ENCODE measurements around the gene ISCA2.
"Not testable (repeated sequence)": the region's sequence is repeated elsewhere in the genome, so short reads cannot be mapped to it uniquely, and the experiment has no call there.

The ISCA2 gene

DNA sequence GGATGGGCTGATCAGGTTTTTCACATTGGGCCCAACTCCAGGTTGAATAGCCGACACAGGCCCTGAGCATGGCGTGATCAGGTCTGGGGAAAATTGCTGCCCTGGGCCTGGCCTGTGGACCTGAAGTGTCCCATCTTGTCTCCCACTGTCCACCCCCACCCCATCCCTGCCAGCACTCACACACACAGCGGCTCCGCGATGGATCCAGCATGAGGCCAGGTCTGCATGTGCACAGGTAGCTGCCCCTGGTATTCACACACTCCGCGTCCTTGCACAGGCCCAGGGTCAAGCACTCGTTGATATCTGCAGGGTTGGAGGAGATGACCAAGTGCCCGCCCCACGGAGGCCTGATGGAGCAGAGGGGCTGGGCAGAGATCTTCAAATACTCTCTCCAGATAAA is 38.7 kb downstream of the ISCA2 start:
- no peaks in the 10 kb centered on the region for H3K27me3 ChIP-seq (ENCODE audit: control insufficient read depth in 1 of 2, insufficient read depth in 1 of 2, low read length in 2 of 2)
- H4K8ac ChIP-seq (ENCODE audit: low read length) = no peak overlapping the region
- H2BK5ac ChIP-seq (ENCODE audit: low read depth, low read length, poor library complexity, severe bottlenecking) = no peak overlapping the region
- no peak overlapping the region for H3K18ac ChIP-seq (ENCODE audit: low read depth in 1 of 2, low read length in 2 of 2)
- no peak overlapping the region for H2BK15ac ChIP-seq (ENCODE audit: low read depth, poor library complexity, severe bottlenecking)
- no peak overlapping the region for H3K4ac ChIP-seq (ENCODE audit: low read depth in 1 of 2, low read length in 2 of 2)
- H3K23ac ChIP-seq (ENCODE audit: low read length in 2 of 2) = peak overlapping the region in 1 of 2 experiments; percentile 3
- H3K36me3 ChIP-seq (ENCODE audit: control insufficient read depth in 1 of 2, insufficient read depth in 2 of 2, low read depth in 1 of 2, low read length in 2 of 2) = peaks cover 85 to 93% of the 10 kb centered on the region in 2 experiments
- H3K27ac ChIP-seq (ENCODE audit: low read length, poor library complexity, severe bottlenecking) = no peak overlapping the region
- H3K9ac ChIP-seq (ENCODE audit: low read length) = peak overlapping the region; percentile 85
- peaks cover 9% of the 10 kb centered on the region for H3K79me1 ChIP-seq (replicated peaks; ENCODE audit: low read length, poor library complexity, severe bottlenecking)
- no peak overlapping the region for H3K4me2 ChIP-seq (ENCODE audit: low read length, poor library complexity, severe bottlenecking)
- no peaks in the 10 kb centered on the region for H3K9me3 ChIP-seq (ENCODE audit: control insufficient read depth, low read length)
- no peak overlapping the region for H3K14ac ChIP-seq (ENCODE audit: low read length in 2 of 2)
- 98% methylated on average over 8 of the region's 10 CpGs for WGBS
- H3K4me3 ChIP-seq (ENCODE audit: insufficient read depth in 1 of 2, low read depth in 1 of 2, low read length in 2 of 2) = no peak overlapping the region
- H2BK120ac ChIP-seq (ENCODE audit: low read depth, low read length) = no peak overlapping the region
- no peak overlapping the region for H2BK12ac ChIP-seq (ENCODE audit: low read length in 2 of 2)
- H3K4me1 ChIP-seq (ENCODE audit: control insufficient read depth, insufficient read depth, low read depth, low read length) = peaks cover 8% of the 10 kb centered on the region
- H4K91ac ChIP-seq (ENCODE audit: low read length) = no peak overlapping the region
- H2AFZ ChIP-seq (ENCODE audit: low read depth, low read length) = no peak overlapping the region
- H2AK5ac ChIP-seq (ENCODE audit: low read length, severe bottlenecking) = no peak overlapping the region
- DNase-seq = no peak

DNA sequence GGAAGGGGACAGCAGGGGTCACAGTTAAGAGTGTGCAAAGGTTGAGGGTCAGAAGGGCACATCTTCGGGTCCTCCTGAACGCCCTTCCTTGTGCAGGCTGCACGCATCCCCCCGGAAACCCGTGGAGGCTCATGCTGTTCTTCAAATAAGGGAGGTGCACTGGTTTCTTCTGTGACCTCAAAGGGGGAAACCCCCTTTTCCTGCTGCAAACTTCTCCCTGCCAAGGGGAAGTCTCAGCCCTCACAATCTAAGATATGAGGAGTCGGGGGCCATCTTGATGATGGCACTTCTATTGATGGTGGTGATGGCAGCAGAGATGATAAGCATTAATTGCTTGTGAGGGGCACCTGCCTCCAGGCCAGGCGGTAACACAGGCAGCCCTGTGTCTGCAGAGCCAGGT is 40.0 kb downstream of the ISCA2 start:
- Histone ChIP-seq H2BK5ac (ENCODE audit: low read depth, low read length, poor library complexity, severe bottlenecking) (no peak overlapping the region), H4K8ac (ENCODE audit: low read length) (no peak overlapping the region)
- WGBS = 90% methylated on average over 7 of the region's 7 CpGs

DNA sequence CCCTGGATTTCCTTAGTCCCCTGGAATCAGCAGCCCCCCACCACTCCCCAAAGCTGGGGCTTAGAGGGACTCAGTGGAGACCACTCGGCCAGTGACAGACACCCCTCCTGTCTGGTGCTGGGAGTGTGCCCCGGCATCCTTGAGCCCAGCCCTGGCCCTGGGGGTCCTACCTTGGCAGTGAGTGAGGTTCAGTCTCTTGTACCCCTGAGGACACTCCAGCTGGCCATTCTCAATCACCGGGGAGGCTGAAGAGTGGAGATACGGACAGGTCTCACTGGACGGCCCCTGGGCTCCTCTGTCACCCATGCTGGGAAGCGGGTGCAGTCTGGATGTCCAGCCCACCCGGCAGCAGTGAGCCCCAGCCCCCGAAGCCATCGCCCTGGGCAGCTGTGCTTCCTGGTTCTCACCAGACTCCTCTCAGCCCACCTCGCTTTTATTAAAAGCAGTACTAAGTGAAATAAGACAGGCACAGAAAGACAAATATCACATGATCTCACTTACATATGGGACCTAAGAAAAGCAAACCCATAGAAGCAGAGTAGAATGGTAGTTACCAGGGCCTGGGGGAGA is 42.3 kb downstream of the ISCA2 start:
- no peak overlapping the region for H3K14ac ChIP-seq (ENCODE audit: low read length in 2 of 2)
- 74% methylated on average over 9 of the region's 10 CpGs for WGBS

More for the DNA sequence above, 40.0 kb downstream of the ISCA2 start:
- Histone ChIP-seq H3K9ac (ENCODE audit: low read length) (no peak overlapping the region), H3K4me3 (ENCODE audit: insufficient read depth in 1 of 2, low read depth in 1 of 2, low read length in 2 of 2) (no peak overlapping the region), H2BK15ac (ENCODE audit: low read depth, poor library complexity, severe bottlenecking) (no peak overlapping the region), H3K18ac (ENCODE audit: low read depth in 1 of 2, low read length in 2 of 2) (no peak overlapping the region), H3K27ac (ENCODE audit: low read length, poor library complexity, severe bottlenecking) (no peak overlapping the region), H3K9me3 (ENCODE audit: control insufficient read depth, low read length) (no peaks in the 10 kb centered on the region), H3K4me1 (ENCODE audit: control insufficient read depth, insufficient read depth, low read depth, low read length) (peaks cover 8% of the 10 kb centered on the region), H3K79me1 (replicated peaks; ENCODE audit: low read length, poor library complexity, severe bottlenecking) (peaks cover 10% of the 10 kb centered on the region), H4K91ac (ENCODE audit: low read length) (no peak overlapping the region), H2AFZ (ENCODE audit: low read depth, low read length) (no peak overlapping the region), H2AK5ac (ENCODE audit: low read length, severe bottlenecking) (no peak overlapping the region), H3K14ac (ENCODE audit: low read length in 2 of 2) (no peak overlapping the region), H2BK12ac (ENCODE audit: low read length in 2 of 2) (no peak overlapping the region), H3K23ac (ENCODE audit: low read length in 2 of 2) (no peak overlapping the region), H3K4me2 (ENCODE audit: low read length, poor library complexity, severe bottlenecking) (no peak overlapping the region), H3K27me3 (ENCODE audit: control insufficient read depth in 1 of 2, insufficient read depth in 1 of 2, low read length in 2 of 2) (no peaks in the 10 kb centered on the region), H3K4ac (ENCODE audit: low read depth in 1 of 2, low read length in 2 of 2) (no peak overlapping the region), H2BK120ac (ENCODE audit: low read depth, low read length) (no peak overlapping the region), H3K36me3 (ENCODE audit: control insufficient read depth in 1 of 2, insufficient read depth in 2 of 2, low read depth in 1 of 2, low read length in 2 of 2) (peaks cover 74 to 91% of the 10 kb centered on the region in 2 experiments)
- no peak for DNase-seq

DNA sequence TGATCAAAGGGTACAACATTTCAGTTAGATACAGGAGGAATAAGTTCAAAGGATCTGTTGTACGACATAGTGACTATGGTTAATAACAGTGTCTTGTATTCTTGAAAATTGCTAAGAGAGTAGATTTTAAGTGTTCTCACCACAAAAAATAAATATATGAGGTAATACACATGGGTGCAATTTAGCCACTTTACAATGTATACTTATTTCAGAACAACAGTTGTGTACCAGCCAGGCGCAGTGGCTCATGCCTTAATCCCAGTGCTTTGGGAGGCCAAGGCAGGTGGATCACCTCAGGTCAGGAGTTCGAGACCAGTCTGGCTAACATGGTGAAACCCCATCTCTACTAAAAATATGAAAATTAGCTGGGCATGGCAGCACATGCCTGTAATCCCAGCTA is 42.8 kb downstream of the ISCA2 start:
- H2BK15ac ChIP-seq (ENCODE audit: low read depth, poor library complexity, severe bottlenecking); H3K27me3 ChIP-seq (ENCODE audit: control insufficient read depth in 1 of 2, insufficient read depth in 1 of 2, low read length in 2 of 2); H3K4me3 ChIP-seq (ENCODE audit: insufficient read depth in 1 of 2, low read depth in 1 of 2, low read length in 2 of 2); H3K27ac ChIP-seq (ENCODE audit: low read length, poor library complexity, severe bottlenecking); H2BK120ac ChIP-seq (ENCODE audit: low read depth, low read length); H3K9ac ChIP-seq (ENCODE audit: low read length); H2BK12ac ChIP-seq (ENCODE audit: low read length in 2 of 2); H3K9me3 ChIP-seq (ENCODE audit: control insufficient read depth, low read length); H2BK5ac ChIP-seq (ENCODE audit: low read depth, low read length, poor library complexity, severe bottlenecking); H3K23ac ChIP-seq (ENCODE audit: low read length in 2 of 2); H3K4me2 ChIP-seq (ENCODE audit: low read length, poor library complexity, severe bottlenecking); H4K8ac ChIP-seq (ENCODE audit: low read length); H4K91ac ChIP-seq (ENCODE audit: low read length); H3K4me1 ChIP-seq (ENCODE audit: control insufficient read depth, insufficient read depth, low read depth, low read length); H2AK5ac ChIP-seq (ENCODE audit: low read length, severe bottlenecking); H3K14ac ChIP-seq (ENCODE audit: low read length in 2 of 2); DNase-seq; H2AFZ ChIP-seq (ENCODE audit: low read depth, low read length); H3K18ac ChIP-seq (ENCODE audit: low read depth in 1 of 2, low read length in 2 of 2); H3K4ac ChIP-seq (ENCODE audit: low read depth in 1 of 2, low read length in 2 of 2): not testable (repeated sequence)
- H3K36me3 ChIP-seq (ENCODE audit: control insufficient read depth in 1 of 2, insufficient read depth in 2 of 2, low read depth in 1 of 2, low read length in 2 of 2) = peaks cover 68 to 87% of the 10 kb centered on the region in 2 experiments
- H3K79me1 ChIP-seq (replicated peaks; ENCODE audit: low read length, poor library complexity, severe bottlenecking) = peaks cover 10% of the 10 kb centered on the region
- 88% methylated on average over 2 of the region's 3 CpGs for WGBS

More for the DNA sequence above, 42.3 kb downstream of the ISCA2 start:
- Histone ChIP-seq H2BK12ac (ENCODE audit: low read length in 2 of 2) (no peak overlapping the region), H2AK5ac (ENCODE audit: low read length, severe bottlenecking) (no peak overlapping the region), H3K4me1 (ENCODE audit: control insufficient read depth, insufficient read depth, low read depth, low read length) (peaks cover 8% of the 10 kb centered on the region), H3K36me3 (ENCODE audit: control insufficient read depth in 1 of 2, insufficient read depth in 2 of 2, low read depth in 1 of 2, low read length in 2 of 2) (peaks cover 71 to 87% of the 10 kb centered on the region in 2 experiments), H4K91ac (ENCODE audit: low read length) (no peak overlapping the region), H3K4ac (ENCODE audit: low read depth in 1 of 2, low read length in 2 of 2) (no peak overlapping the region), H4K8ac (ENCODE audit: low read length) (no peak overlapping the region), H2BK15ac (ENCODE audit: low read depth, poor library complexity, severe bottlenecking) (no peak overlapping the region), H3K79me1 (replicated peaks; ENCODE audit: low read length, poor library complexity, severe bottlenecking) (peaks cover 10% of the 10 kb centered on the region), H2BK120ac (ENCODE audit: low read depth, low read length) (no peak overlapping the region), H2AFZ (ENCODE audit: low read depth, low read length) (no peak overlapping the region), H3K27me3 (ENCODE audit: control insufficient read depth in 1 of 2, insufficient read depth in 1 of 2, low read length in 2 of 2) (no peaks in the 10 kb centered on the region), H3K4me3 (ENCODE audit: insufficient read depth in 1 of 2, low read depth in 1 of 2, low read length in 2 of 2) (no peak overlapping the region), H3K9me3 (ENCODE audit: control insufficient read depth, low read length) (no peaks in the 10 kb centered on the region), H3K27ac (ENCODE audit: low read length, poor library complexity, severe bottlenecking) (no peak overlapping the region), H3K4me2 (ENCODE audit: low read length, poor library complexity, severe bottlenecking) (no peak overlapping the region), H2BK5ac (ENCODE audit: low read depth, low read length, poor library complexity, severe bottlenecking) (no peak overlapping the region), H3K23ac (ENCODE audit: low read length in 2 of 2) (no peak overlapping the region), H3K9ac (ENCODE audit: low read length) (no peak overlapping the region), H3K18ac (ENCODE audit: low read depth in 1 of 2, low read length in 2 of 2) (no peak overlapping the region)
- DNase-seq = no peak
